ENCODE data around the gene GGTLC1.

The GGTLC1 gene

DNA sequence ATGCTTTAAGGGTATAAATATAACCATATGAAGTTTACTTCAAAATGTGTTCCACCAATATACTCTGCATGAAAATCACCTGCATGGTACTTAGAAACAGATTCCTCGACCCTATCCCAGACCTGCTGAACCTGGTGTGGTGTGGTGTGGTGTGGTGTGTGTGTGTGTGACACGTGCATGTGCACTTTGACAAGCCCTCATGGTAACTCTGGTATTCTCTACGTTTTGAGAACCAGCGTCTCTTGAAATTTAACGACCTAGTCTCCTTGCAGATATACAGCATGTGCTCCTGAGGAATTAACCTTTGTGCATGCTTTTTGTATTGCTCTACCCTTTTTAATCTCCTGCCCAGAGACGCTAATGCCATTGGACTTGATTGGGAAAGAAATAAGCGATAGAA is 29.5 kb downstream of the GGTLC1 start:
- DNase-seq = no peak

DNA sequence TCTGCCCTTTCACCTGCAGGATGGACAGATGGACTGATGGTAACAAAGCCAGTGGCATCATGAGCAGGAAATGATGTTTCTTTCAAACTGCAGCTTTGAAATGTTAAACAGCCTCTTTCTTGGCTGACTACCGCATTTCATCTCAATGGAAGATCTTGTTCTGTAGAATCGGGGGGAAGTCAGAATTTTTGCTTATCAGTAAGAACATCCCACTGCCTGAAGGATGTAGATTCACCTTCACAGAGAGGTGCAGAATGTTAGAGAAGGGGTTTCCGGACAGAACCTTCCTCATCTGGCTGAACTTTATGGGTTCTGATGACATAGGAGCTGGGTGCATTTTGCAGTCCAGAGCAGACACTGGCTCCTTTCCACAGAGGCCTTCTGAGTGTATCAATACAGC is 32.7 kb downstream of the GGTLC1 start:
- no peak for DNase-seq

DNA sequence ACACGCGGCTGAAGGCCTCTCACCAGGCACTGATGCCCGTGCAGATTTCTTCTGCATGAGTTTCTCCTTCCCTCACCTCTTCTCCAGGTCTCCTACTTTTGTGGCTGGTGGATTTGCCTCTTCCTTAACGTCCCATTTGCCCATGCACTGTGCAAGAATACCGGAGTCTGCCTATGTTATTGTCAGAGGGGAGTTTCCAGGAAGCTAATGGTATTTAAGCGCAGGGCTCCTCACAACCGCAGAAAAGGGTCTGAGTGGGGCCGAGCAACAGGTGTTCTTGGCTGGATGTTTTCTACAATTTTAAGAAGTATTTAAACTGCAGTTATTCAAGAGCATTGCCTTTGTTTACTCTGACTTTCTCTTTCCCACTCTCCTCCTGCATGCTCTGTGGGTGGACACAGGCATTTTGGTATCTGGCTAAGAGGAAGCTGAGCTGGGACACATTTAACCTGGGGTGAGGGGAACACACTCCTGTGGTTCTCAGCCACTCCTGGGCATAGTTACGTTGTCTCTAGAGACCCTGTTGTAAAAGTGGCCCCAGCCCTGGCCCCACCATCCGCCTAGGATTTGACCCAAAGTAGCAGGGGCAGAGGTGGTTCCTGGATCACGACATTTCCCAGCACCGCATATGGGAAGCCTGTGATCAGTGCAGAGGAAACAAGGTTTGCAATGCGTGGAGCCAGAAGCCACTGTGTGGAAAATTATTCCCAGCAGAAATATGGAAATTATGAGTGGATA is 34.4 kb downstream of the GGTLC1 start:
- no peak for DNase-seq

DNA sequence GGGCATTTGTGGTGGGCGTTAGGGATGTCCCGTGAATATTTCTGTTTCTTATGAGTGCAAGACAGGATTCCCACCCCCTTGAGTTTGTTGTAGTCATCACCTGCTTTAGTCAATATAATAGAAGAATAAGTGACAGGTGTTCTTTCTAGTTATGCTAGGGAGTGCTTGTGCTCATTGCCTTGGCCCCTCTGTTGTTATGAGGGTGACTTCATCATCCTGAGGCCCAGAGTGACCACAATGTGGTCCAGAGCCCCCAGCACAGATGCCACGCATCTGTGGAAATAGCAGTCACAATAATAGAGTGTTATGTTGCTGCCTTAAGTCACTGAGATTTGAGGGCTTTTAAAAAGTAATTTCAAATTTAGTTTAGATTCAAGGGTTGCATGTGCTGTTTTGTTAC is 42.4 kb downstream of the GGTLC1 start:
- DNase-seq = no peak

- DNase-seq = no peak
Observed at GRCh38 chr20:23943304-23943703, 45.3 kb downstream of the GGTLC1 start.

GRCh38 chr20:23939641-23940040 is 48.9 kb downstream of the GGTLC1 start:
- no peak for DNase-seq

DNA sequence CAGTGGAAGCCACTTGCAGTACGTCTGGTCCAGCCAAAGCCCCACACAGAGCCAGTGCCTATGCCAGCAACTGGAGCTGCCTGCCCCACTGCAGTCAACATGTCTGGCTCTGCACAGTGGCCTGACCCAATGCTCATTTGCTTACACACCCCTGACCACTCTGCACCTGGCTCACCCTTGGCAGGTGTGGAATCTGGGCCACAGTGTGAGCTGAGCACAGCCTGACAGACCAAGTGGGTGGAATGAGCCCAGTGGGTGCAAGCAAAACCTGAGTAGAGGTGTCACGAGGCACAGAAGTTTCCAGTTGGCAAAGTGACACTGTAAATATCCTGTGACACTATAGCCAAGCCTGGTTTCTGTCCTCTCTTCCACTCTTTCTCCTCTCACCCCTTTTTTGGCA is 49.5 kb downstream of the GGTLC1 start:
- DNase-seq = no peak

GRCh38 chr20:23938118-23938438 is 50.5 kb downstream of the GGTLC1 start:
- DNase-seq = no peak

GRCh38 chr20:23937303-23938117 is 51.1 kb downstream of the GGTLC1 start:
- DNase-seq = peak; percentile 69
